Measurements from ENCODE around the gene OR1Q1. TPM values are rescaled to one million over a fixed set of nuclear protein-coding genes. Genes with fewer than 3 reads are reported as not detected.

Gene OR1Q1
- total RNA-seq, result not detected

GRCh38 chr9:122614362-122614761, at the start of gene OR1Q1:
Gene OR1Q1, plus strand, starts transcription at chr9:122614738. Its CDS starts 0 bp downstream, at chr9:122614738.

GRCh38 chr9:122583284-122583683, 31.3 kb upstream of the OR1Q1 start, which contains the start of gene OR1L8:
Gene OR1L8, minus strand, starts transcription at chr9:122583384. Its CDS starts 14,907 bp downstream, at chr9:122568477.

GRCh38 chr9:122657527-122657926, 43.0 kb downstream of the OR1Q1 start, which contains the start of gene OR1B1:
Gene OR1B1, minus strand, starts transcription at chr9:122657627.

GRCh38 chr9:122661416-122661815, 46.9 kb downstream of the OR1Q1 start, which contains the start of gene OR1L1:
Gene OR1L1, plus strand, starts transcription at chr9:122661716. Its CDS starts 0 bp downstream, at chr9:122661716.

Other genes with a start within 250 kb of the OR1Q1 start
- 0.31 TPM for gene PTGS1, start 243.7 kb upstream of the OR1Q1 start, total RNA-seq
- not detected for gene OR1J1, start 136.8 kb upstream of the OR1Q1 start, total RNA-seq
- gene OR1J2, start 103.9 kb upstream of the OR1Q1 start, total RNA-seq, result not detected
- gene OR1J4, start 95.6 kb upstream of the OR1Q1 start, total RNA-seq, result not detected
- gene OR1N1, start 87.4 kb upstream of the OR1Q1 start, total RNA-seq, result not detected
- not detected for gene OR1N2, start 61.6 kb upstream of the OR1Q1 start, total RNA-seq
- 0.31 TPM for gene OR1L8, start 31.4 kb upstream of the OR1Q1 start, total RNA-seq
- gene OR1B1, start 42.9 kb downstream of the OR1Q1 start, total RNA-seq, result not detected
- gene OR1L1, start 47.0 kb downstream of the OR1Q1 start, total RNA-seq, result not detected
- not detected for gene OR1L3, start 60.4 kb downstream of the OR1Q1 start, total RNA-seq
- gene OR1L4, start 109.3 kb downstream of the OR1Q1 start, total RNA-seq, result not detected
- gene OR1L6, start 127.6 kb downstream of the OR1Q1 start, total RNA-seq, result not detected
- gene OR5C1, start 174.2 kb downstream of the OR1Q1 start, total RNA-seq, result not detected
- not detected for gene OR1K1, start 185.4 kb downstream of the OR1Q1 start, total RNA-seq
- gene PDCL, start 213.8 kb downstream of the OR1Q1 start, total RNA-seq, result 40.1 TPM

All from parietal lobe (tissue), 1 donor.